Measurements from ENCODE around the gene NFYC. TPM values are rescaled to one million over a fixed set of nuclear protein-coding genes. Genes with fewer than 3 reads are reported as not detected.

Gene NFYC
- total RNA-seq, 3 donors from 2014 or later, result 42.7 to 69.7 (median 55.7) TPM

GRCh38 chr1:40769815-40770214 is 78.3 kb downstream of the NFYC start:
- DNase-seq (ENCODE audit: low spot score in 2 of 2), result no peak
- no peaks in the 10 kb centered on the region for H3K4me1 ChIP-seq
- H3K27me3 ChIP-seq, result no peaks in the 10 kb centered on the region
- peak overlapping the region; percentile 40 to 52 for H3K27ac ChIP-seq
- H3K9me3 ChIP-seq, result no peaks in the 10 kb centered on the region
- peaks cover 8% of the 10 kb centered on the region for H3K36me3 ChIP-seq
- intact Hi-C loops (cut with DNase I; ENCODE audit: low total_unique reads), result no loop called here
- H3K4me3 ChIP-seq, result no peak overlapping the region
- TF ChIP-seq POLR2AphosphoS5 (IDR thresholded peaks at IDR 0.05) (no peak), POLR2A (IDR thresholded peaks at IDR 0.05) (no peak), CTCF (IDR thresholded peaks at IDR 0.05) (no peak)

GRCh38 chr1:40770296-40771070 is 79.0 kb downstream of the NFYC start:
- intact Hi-C loops (cut with DNase I; ENCODE audit: low total_unique reads), result no loop called here
- TF ChIP-seq CTCF (IDR thresholded peaks at IDR 0.05), result no peak
- no peak for TF ChIP-seq POLR2A (IDR thresholded peaks at IDR 0.05)
- Histone ChIP-seq H3K27me3 (no peaks in the 10 kb centered on the region), H3K36me3 (peaks cover 8% of the 10 kb centered on the region), H3K27ac (peak overlapping the region; percentile 12 to 40), H3K9me3 (no peaks in the 10 kb centered on the region), H3K4me3 (no peak overlapping the region), H3K4me1 (no peaks in the 10 kb centered on the region)
- no peak for DNase-seq (ENCODE audit: low spot score in 2 of 2)

GRCh38 chr1:40772146-40772955 is 80.8 kb downstream of the NFYC start:
- intact Hi-C loops (cut with DNase I; ENCODE audit: low total_unique reads), result no loop called here
- no peaks in the 10 kb centered on the region for H3K9me3 ChIP-seq
- H3K36me3 ChIP-seq, result peaks cover 1% of the 10 kb centered on the region
- no peak for TF ChIP-seq POLR2A (IDR thresholded peaks at IDR 0.05)
- no peak for TF ChIP-seq CTCF (IDR thresholded peaks at IDR 0.05)
- no peak for TF ChIP-seq POLR2AphosphoS5 (IDR thresholded peaks at IDR 0.05)
- H3K4me1 ChIP-seq, result no peaks in the 10 kb centered on the region
- peak overlapping the region; percentile 45 to 66 for H3K27ac ChIP-seq
- H3K4me3 ChIP-seq, result no peak overlapping the region
- no peaks in the 10 kb centered on the region for H3K27me3 ChIP-seq
- peak in 1 of 2 donors; percentile 43 for DNase-seq (ENCODE audit: low spot score in 2 of 2)

GRCh38 chr1:40773748-40774265 is 82.3 kb downstream of the NFYC start:
- Histone ChIP-seq H3K9me3 (no peaks in the 10 kb centered on the region), H3K36me3 (no peaks in the 10 kb centered on the region), H3K27me3 (no peaks in the 10 kb centered on the region), H3K27ac (no peak overlapping the region), H3K4me1 (no peaks in the 10 kb centered on the region), H3K4me3 (no peak overlapping the region)
- DNase-seq (ENCODE audit: low spot score in 2 of 2), result no peak
- intact Hi-C loops (cut with DNase I; ENCODE audit: low total_unique reads), result no loop called here
- TF ChIP-seq CTCF (IDR thresholded peaks at IDR 0.05), result no peak
- no peak for TF ChIP-seq POLR2AphosphoS5 (IDR thresholded peaks at IDR 0.05)
- no peak for TF ChIP-seq POLR2A (IDR thresholded peaks at IDR 0.05)

Data from breast epithelium (tissue), 4 donors.